Measurements from ENCODE around the gene MUC6.
A peak's percentile ranks its signal among the peaks of the same experiment; 100 is the strongest.

The MUC6 gene, protein sequence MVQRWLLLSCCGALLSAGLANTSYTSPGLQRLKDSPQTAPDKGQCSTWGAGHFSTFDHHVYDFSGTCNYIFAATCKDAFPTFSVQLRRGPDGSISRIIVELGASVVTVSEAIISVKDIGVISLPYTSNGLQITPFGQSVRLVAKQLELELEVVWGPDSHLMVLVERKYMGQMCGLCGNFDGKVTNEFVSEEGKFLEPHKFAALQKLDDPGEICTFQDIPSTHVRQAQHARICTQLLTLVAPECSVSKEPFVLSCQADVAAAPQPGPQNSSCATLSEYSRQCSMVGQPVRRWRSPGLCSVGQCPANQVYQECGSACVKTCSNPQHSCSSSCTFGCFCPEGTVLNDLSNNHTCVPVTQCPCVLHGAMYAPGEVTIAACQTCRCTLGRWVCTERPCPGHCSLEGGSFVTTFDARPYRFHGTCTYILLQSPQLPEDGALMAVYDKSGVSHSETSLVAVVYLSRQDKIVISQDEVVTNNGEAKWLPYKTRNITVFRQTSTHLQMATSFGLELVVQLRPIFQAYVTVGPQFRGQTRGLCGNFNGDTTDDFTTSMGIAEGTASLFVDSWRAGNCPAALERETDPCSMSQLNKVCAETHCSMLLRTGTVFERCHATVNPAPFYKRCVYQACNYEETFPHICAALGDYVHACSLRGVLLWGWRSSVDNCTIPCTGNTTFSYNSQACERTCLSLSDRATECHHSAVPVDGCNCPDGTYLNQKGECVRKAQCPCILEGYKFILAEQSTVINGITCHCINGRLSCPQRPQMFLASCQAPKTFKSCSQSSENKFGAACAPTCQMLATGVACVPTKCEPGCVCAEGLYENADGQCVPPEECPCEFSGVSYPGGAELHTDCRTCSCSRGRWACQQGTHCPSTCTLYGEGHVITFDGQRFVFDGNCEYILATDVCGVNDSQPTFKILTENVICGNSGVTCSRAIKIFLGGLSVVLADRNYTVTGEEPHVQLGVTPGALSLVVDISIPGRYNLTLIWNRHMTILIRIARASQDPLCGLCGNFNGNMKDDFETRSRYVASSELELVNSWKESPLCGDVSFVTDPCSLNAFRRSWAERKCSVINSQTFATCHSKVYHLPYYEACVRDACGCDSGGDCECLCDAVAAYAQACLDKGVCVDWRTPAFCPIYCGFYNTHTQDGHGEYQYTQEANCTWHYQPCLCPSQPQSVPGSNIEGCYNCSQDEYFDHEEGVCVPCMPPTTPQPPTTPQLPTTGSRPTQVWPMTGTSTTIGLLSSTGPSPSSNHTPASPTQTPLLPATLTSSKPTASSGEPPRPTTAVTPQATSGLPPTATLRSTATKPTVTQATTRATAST (N-terminal part only)

DNA sequence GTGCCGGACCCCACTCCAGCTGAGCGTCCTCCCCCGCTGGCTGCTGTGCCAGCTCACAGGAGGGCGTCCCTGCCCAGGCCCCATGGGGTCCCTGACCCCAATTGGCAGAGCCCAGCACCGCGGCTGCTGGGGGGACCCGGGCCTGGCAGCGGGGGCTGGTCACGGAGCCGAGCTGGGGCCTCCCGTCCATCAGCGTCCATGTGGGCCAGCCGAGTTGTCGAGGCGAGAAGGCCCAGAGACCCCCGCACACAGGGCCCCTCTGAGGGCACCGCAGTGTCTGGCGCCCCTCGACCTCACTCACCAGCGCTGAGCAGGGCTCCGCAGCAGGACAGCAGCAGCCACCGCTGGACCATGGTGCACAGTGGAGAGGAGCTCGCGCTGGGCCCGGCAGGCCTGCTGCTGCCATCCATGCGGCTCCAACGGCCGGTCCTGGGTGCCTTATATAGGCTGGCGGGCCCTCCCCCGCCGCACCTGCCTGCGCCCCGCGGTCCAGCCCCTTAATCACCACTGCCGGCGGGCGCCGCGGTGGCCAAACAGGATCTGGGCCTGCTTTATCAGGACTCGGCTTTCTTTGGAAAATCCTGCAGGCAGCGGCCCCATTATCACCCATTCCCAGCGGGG lies at the start of gene MUC6:
TSS of gene MUC6 (minus strand) at position 416 of the 621 bp plus-strand sequence. CDS start at position 353, 63 bp downstream.
- Histone ChIP-seq H3K4me1 (ENCODE audit: control insufficient read depth in 2 of 2, insufficient read depth in 2 of 2, low read length in 2 of 2) (no peaks in the 10 kb centered on the region), H3K27me3 (ENCODE audit: control insufficient read depth in 2 of 2, insufficient read depth in 2 of 2, low read length in 2 of 2) (peaks cover 0 to 2% of the 10 kb centered on the region in 2 donors), H3K9me3 (ENCODE audit: control insufficient read depth in 2 of 2, low read length in 2 of 2) (no peaks in the 10 kb centered on the region), H3K36me3 (ENCODE audit: control insufficient read depth in 2 of 2, insufficient read depth in 2 of 2, low read length in 2 of 2) (no peaks in the 10 kb centered on the region), H3K27ac (ENCODE audit: low read depth in 2 of 2, low read length in 2 of 2) (no peak within 1 kb of the TSS), H3K9ac (ENCODE audit: low read depth in 1 of 2, low read length in 2 of 2) (no peak within 1 kb of the TSS), H3K4me3 (ENCODE audit: low read length in 2 of 2) (no peak within 1 kb of the TSS)

- Histone ChIP-seq H3K4me3 (ENCODE audit: low read length in 2 of 2) (no peak overlapping the region), H3K9ac (ENCODE audit: low read depth in 1 of 2, low read length in 2 of 2) (no peak overlapping the region), H3K27me3 (ENCODE audit: control insufficient read depth in 2 of 2, insufficient read depth in 2 of 2, low read length in 2 of 2) (no peaks in the 10 kb centered on the region), H3K36me3 (ENCODE audit: control insufficient read depth in 2 of 2, insufficient read depth in 2 of 2, low read length in 2 of 2) (no peaks in the 10 kb centered on the region), H3K9me3 (ENCODE audit: control insufficient read depth in 2 of 2, low read length in 2 of 2) (no peaks in the 10 kb centered on the region), H3K4me1 (ENCODE audit: control insufficient read depth in 2 of 2, insufficient read depth in 2 of 2, low read length in 2 of 2) (no peaks in the 10 kb centered on the region), H3K27ac (ENCODE audit: low read depth in 2 of 2, low read length in 2 of 2) (no peak overlapping the region)
These were observed 49.1 kb upstream of the MUC6 start for GRCh38 chr11:1085440-1086170.

DNA sequence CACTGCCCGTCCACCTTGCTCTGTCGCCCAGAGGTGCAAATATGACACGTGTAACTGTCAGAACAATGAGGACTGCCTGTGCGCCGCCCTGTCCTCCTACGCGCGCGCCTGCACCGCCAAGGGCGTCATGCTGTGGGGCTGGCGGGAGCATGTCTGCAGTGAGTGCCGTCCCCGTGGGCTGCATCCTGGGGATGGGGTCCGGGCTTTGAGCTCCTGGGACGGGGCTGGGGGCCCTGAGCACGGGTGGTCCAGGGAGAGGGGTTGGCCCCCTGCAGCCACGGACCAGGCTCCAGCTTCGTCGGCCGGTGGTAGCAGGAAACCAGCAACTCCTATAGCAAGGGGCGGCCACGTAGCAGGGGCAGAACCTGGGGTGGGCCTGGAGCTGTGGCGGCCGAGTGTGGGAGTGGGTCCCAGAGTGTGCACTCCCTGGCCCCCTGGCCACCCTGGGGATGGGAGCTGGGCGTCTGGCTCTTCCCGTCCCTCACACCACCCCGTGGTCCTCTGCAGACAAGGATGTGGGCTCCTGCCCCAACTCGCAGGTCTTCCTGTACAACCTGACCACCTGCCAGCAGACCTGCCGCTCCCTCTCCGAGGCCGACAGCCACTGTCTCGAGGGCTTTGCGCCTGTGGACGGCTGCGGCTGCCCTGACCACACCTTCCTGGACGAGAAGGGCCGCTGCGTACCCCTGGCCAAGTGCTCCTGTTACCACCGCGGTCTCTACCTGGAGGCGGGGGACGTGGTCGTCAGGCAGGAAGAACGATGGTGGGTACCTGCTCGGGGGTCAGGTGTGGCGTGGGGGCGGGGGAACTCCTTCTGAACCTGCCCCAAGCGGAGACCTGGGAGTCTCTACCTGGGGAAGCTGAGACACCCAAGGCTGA lies 48.3 kb upstream of the MUC6 start:
- Histone ChIP-seq H3K9ac (ENCODE audit: low read depth in 1 of 2, low read length in 2 of 2) (no peak overlapping the region), H3K4me3 (ENCODE audit: low read length in 2 of 2) (no peak overlapping the region), H3K4me1 (ENCODE audit: control insufficient read depth in 2 of 2, insufficient read depth in 2 of 2, low read length in 2 of 2) (no peaks in the 10 kb centered on the region), H3K36me3 (ENCODE audit: control insufficient read depth in 2 of 2, insufficient read depth in 2 of 2, low read length in 2 of 2) (no peaks in the 10 kb centered on the region), H3K27ac (ENCODE audit: low read depth in 2 of 2, low read length in 2 of 2) (no peak overlapping the region), H3K9me3 (ENCODE audit: control insufficient read depth in 2 of 2, low read length in 2 of 2) (no peaks in the 10 kb centered on the region), H3K27me3 (ENCODE audit: control insufficient read depth in 2 of 2, insufficient read depth in 2 of 2, low read length in 2 of 2) (no peaks in the 10 kb centered on the region)

DNA sequence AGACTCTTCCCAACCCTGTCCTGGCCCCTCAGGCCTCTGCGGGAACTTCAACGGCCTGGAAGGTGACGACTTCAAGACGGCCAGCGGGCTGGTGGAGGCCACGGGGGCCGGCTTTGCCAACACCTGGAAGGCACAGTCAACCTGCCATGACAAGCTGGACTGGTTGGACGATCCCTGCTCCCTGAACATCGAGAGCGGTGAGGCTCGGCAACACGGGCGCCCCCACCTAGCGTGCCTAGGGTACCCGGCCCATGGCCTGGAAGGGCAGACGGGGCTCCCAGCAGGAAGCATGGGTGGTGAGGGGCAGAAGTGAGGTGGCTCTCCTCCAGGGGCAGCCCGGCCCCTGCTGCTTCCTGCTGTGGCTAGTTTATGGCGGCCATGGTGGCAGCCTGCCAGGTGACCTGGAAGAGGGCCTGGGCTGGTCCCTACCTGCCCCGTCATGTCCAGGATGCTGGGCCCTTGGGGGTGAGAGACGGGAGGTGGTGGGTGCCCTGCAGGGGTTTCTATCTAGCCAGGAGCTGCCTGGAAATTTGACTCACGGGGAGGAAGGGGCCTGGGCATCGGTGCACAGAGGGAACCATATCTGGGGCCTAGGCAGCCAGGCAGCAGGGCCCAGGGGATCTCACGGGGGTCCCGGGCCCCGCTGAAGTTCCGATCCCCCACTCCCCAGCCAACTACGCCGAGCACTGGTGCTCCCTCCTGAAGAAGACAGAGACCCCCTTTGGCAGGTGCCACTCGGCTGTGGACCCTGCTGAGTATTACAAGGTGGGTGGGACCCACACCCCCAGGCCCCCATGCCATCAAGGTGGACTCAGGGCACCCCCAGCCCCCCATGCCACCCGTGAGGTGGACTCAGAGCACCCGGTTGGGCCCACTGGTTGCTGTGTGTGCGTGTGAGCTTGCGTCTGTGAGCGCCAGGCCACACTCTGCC lies 47.4 kb upstream of the MUC6 start:
- Histone ChIP-seq H3K9ac (ENCODE audit: low read depth in 1 of 2, low read length in 2 of 2) (no peak overlapping the region), H3K27ac (ENCODE audit: low read depth in 2 of 2, low read length in 2 of 2) (no peak overlapping the region), H3K9me3 (ENCODE audit: control insufficient read depth in 2 of 2, low read length in 2 of 2) (no peaks in the 10 kb centered on the region), H3K36me3 (ENCODE audit: control insufficient read depth in 2 of 2, insufficient read depth in 2 of 2, low read length in 2 of 2) (no peaks in the 10 kb centered on the region), H3K4me1 (ENCODE audit: control insufficient read depth in 2 of 2, insufficient read depth in 2 of 2, low read length in 2 of 2) (no peaks in the 10 kb centered on the region), H3K4me3 (ENCODE audit: low read length in 2 of 2) (no peak overlapping the region), H3K27me3 (ENCODE audit: control insufficient read depth in 2 of 2, insufficient read depth in 2 of 2, low read length in 2 of 2) (no peaks in the 10 kb centered on the region)

DNA sequence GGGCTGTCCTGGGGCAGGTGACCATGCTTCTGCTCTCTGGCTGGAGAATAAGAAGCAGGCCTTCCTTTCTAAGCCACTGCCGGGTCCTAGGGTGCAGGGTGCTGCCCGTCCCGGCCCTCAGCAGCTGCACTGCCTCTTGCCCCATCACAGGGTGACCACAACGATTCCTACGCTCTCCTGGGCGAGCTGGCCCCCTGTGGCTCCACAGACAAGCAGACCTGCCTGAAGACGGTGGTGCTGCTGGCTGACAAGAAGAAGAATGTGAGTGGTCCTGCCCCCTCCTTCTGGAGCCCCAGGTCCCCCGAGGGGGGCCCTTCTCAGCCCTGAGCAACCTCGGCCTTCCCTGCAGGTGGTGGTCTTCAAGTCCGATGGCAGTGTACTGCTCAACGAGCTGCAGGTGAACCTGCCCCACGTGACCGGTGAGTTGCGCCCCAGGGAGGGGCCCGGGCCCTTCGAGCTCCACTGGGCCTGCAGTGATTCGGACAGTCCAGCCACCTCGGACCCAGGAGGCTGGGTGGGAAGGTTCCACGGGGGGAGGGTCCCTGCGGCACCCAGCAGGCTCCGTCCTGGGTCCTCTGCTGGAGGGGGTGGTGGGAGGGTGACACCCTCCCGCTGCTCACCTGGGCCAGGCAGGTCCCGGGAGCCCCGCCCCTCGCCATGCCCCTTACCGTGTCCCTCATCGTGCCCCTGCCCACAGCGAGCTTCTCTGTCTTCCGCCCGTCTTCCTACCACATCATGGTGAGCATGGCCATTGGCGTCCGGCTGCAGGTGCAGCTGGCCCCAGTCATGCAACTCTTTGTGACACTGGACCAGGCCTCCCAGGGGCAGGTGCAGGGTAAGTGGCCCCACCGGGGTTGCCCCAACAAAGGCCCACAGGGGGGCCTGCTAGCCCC lies 46.5 kb upstream of the MUC6 start:
- Histone ChIP-seq H3K27me3 (ENCODE audit: control insufficient read depth in 2 of 2, insufficient read depth in 2 of 2, low read length in 2 of 2) (no peaks in the 10 kb centered on the region), H3K36me3 (ENCODE audit: control insufficient read depth in 2 of 2, insufficient read depth in 2 of 2, low read length in 2 of 2) (peaks cover 0 to 2% of the 10 kb centered on the region in 2 donors), H3K4me1 (ENCODE audit: control insufficient read depth in 2 of 2, insufficient read depth in 2 of 2, low read length in 2 of 2) (no peaks in the 10 kb centered on the region), H3K9me3 (ENCODE audit: control insufficient read depth in 2 of 2, low read length in 2 of 2) (no peaks in the 10 kb centered on the region), H3K4me3 (ENCODE audit: low read length in 2 of 2) (no peak overlapping the region), H3K9ac (ENCODE audit: low read depth in 1 of 2, low read length in 2 of 2) (no peak overlapping the region), H3K27ac (ENCODE audit: low read depth in 2 of 2, low read length in 2 of 2) (peak overlapping the region in 1 of 2 donors; percentile 13)

- H3K36me3 ChIP-seq (ENCODE audit: control insufficient read depth in 2 of 2, insufficient read depth in 2 of 2, low read length in 2 of 2), result peaks cover 0 to 3% of the 10 kb centered on the region in 2 donors
- H3K4me1 ChIP-seq (ENCODE audit: control insufficient read depth in 2 of 2, insufficient read depth in 2 of 2, low read length in 2 of 2), result no peaks in the 10 kb centered on the region
- H3K27ac ChIP-seq (ENCODE audit: low read depth in 2 of 2, low read length in 2 of 2), result peak overlapping the region in 1 of 2 donors; percentile 13
- H3K9ac ChIP-seq (ENCODE audit: low read depth in 1 of 2, low read length in 2 of 2), result no peak overlapping the region
- H3K9me3 ChIP-seq (ENCODE audit: control insufficient read depth in 2 of 2, low read length in 2 of 2), result no peaks in the 10 kb centered on the region
- H3K4me3 ChIP-seq (ENCODE audit: low read length in 2 of 2), result no peak overlapping the region
- H3K27me3 ChIP-seq (ENCODE audit: control insufficient read depth in 2 of 2, insufficient read depth in 2 of 2, low read length in 2 of 2), result no peaks in the 10 kb centered on the region
These were observed 45.8 kb upstream of the MUC6 start for GRCh38 chr11:1082346-1082727.

DNA sequence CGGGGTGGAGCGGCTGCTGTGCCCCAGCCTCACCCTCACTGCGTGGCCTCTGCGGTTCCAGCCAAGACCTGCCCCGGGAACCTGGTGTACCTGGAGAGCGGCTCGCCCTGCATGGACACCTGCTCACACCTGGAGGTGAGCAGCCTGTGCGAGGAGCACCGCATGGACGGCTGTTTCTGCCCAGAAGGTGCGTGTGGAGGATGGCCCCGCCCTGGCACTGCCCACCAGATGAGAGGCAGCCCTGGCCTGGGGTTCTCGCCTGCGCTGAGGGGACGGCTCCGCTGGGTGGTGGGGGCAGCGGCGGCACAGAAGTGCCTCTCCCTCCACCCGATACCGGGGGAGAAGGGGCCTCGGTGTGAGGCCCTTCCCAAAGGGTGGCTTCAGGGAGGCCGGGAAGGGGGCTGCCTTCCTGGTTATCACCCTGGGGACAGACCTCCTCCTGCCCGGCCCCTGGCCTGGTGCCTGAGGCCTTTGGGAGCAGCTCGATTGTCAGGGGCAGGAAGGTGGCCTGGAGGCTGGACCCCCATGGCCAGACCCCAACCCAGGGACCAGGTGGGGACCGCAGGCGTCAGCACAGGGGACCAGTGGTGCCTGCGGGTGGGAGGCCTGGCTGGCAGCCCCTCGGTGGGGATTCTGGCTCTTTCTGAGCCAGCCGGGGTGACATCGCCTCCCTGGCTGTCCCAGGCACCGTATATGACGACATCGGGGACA lies 45.2 kb upstream of the MUC6 start:
- Histone ChIP-seq H3K4me3 (ENCODE audit: low read length in 2 of 2) (no peak overlapping the region), H3K4me1 (ENCODE audit: control insufficient read depth in 2 of 2, insufficient read depth in 2 of 2, low read length in 2 of 2) (no peaks in the 10 kb centered on the region), H3K9ac (ENCODE audit: low read depth in 1 of 2, low read length in 2 of 2) (no peak overlapping the region), H3K9me3 (ENCODE audit: control insufficient read depth in 2 of 2, low read length in 2 of 2) (no peaks in the 10 kb centered on the region), H3K27ac (ENCODE audit: low read depth in 2 of 2, low read length in 2 of 2) (peak overlapping the region in 1 of 2 donors; percentile 22), H3K27me3 (ENCODE audit: control insufficient read depth in 2 of 2, insufficient read depth in 2 of 2, low read length in 2 of 2) (no peaks in the 10 kb centered on the region), H3K36me3 (ENCODE audit: control insufficient read depth in 2 of 2, insufficient read depth in 2 of 2, low read length in 2 of 2) (peaks cover 0 to 3% of the 10 kb centered on the region in 2 donors)

All from mucosa of rectum (tissue), 2 donors.